ENCODE data around the gene ERLIN1. TPM values are rescaled to one million over a fixed set of nuclear protein-coding genes. Genes with fewer than 3 reads are reported as not detected.

Gene ERLIN1
- total and polyA plus RNA-seq, 7 experiments from 2014 or later = 3.9 to 19.3 (median 12.4) TPM

DNA sequence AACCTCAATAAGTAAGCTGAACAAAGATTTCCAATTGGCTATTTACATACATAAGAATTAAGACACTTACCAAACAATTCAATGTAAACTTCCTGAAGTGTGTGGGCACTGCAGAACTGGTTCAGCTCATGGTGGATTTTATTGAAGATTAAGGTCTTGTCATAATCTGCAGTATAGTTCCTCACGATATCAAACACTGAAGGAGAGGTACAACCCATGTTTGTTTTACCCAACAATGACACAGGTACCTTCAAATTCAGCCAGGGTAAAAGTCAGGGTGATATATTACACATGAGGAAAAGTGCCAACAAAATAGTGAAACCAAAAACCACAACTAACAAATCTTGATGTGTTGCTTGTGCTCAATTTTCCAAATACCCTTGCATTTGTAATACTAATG lies 10.0 kb downstream of the ERLIN1 start:
- Histone ChIP-seq H3K27ac (ENCODE audit: low read depth, low read length) (no peak overlapping the region), H3K36me3 (ENCODE audit: control insufficient read depth in 2 of 3, insufficient read depth in 3 of 3, low read length in 3 of 3) (peaks cover 3 to 55% (median 10%) of the 10 kb centered on the region in 3 experiments), H3K4me1 (ENCODE audit: control insufficient read depth in 2 of 2, insufficient read depth in 2 of 2, low read length in 2 of 2) (no peaks in the 10 kb centered on the region), H3K27me3 (ENCODE audit: control insufficient read depth in 2 of 2, insufficient read depth in 2 of 2, low read length in 2 of 2) (no peaks in the 10 kb centered on the region), H3K9me3 (ENCODE audit: control insufficient read depth in 2 of 3, low read length in 3 of 3) (no peaks in the 10 kb centered on the region), H3K4me3 (ENCODE audit: low read length) (no peak overlapping the region)
- no peaks in the 10 kb centered on the region for H3K27me3 Mint-ChIP-seq
- intact Hi-C loops (cut with micrococcal nuclease) = no loop called here
- H3K9me3 Mint-ChIP-seq = peaks cover 0 to 9% (median 2%) of the 10 kb centered on the region in 11 donors
- ChIA-PET POLR2A (interaction anchor here (0.6 kb wide), 1 partner anchor 109 kb away, joined by 3 read pairs; no protein-coding TSS in a partner anchor), CTCF (no interaction called here)
- ATAC-seq (no peak), DNase-seq (no peak)
- peaks cover 38 to 71% (median 49%) of the 10 kb centered on the region in 5 donors for H3K36me3 Mint-ChIP-seq
- H3K27ac Mint-ChIP-seq = peak overlapping the region in 1 of 9 donors; percentile 65
- no peak overlapping the region for H3K4me3 Mint-ChIP-seq
- H3K4me1 Mint-ChIP-seq = peaks cover 10 to 45% (median 21%) of the 10 kb centered on the region in 7 donors

DNA sequence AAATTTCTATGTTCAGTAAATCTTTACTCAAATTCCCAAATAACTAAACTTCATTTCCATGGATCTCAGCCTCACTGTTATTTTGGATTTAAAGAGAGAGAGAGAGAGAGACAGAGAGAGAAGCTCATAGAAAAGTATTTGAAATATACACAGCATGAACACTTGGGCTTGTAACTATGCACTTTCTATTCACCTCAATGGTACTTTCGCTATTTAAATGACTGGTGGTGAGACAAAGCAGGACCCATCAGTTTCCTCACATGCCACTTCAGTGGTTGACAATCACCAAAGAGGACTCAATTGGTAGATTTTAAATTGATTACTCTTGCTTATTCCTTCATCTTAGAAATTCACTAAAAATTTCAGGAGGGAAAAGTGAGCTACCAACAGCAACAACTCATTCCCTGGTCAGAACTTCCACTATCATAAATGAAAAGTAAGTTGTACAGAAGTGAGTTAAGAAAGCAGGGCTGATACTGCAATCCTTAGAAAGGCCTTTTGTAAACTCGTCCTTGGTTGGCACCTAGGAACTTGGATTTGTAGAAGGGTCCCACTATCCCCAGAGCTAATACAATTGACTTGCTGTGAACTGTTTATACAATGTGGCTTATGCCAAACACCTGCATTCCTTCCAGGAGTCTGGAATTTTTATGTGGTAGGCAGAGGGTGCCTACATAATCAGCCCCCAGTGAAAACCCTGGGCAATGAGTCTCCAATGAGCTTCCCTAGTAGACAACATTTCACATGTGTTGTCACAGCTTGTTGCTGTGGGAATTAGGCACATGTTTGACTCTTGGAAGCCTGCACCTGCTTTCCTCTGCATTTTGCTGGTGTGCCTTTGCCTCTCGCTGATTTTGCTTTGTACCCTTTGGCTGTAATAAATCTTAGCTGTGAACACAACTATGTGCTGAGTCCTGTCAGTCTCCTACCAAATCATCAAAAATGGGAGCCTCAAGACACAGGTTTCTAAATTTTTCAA lies 10.8 kb downstream of the ERLIN1 start:
- H3K36me3 ChIP-seq (ENCODE audit: control insufficient read depth in 2 of 3, insufficient read depth in 3 of 3, low read length in 3 of 3) = peaks cover 3 to 55% (median 10%) of the 10 kb centered on the region in 3 experiments
- peak overlapping the region in 1 of 10 donors; percentile 18 for H3K4me3 Mint-ChIP-seq
- ATAC-seq = no peak
- DNase-seq = no peak
- H3K4me3 ChIP-seq (ENCODE audit: low read length) = no peak overlapping the region
- ChIA-PET CTCF (interaction anchor here (0.9 kb wide), 1 partner anchor 29 kb away, joined by 3 read pairs; no protein-coding TSS in a partner anchor), POLR2A (interaction anchor here (0.6 kb wide), 2 partner anchors 110 to 1748 kb away, joined by 3 read pairs; no protein-coding TSS in a partner anchor)
- H3K36me3 Mint-ChIP-seq = peaks cover 38 to 69% (median 47%) of the 10 kb centered on the region in 5 donors
- no peak overlapping the region for H3K27ac ChIP-seq (ENCODE audit: low read depth, low read length)
- no peaks in the 10 kb centered on the region for H3K4me1 ChIP-seq (ENCODE audit: control insufficient read depth in 2 of 2, insufficient read depth in 2 of 2, low read length in 2 of 2)
- H3K4me1 Mint-ChIP-seq = peaks cover 8 to 42% (median 20%) of the 10 kb centered on the region in 7 donors
- H3K27me3 ChIP-seq (ENCODE audit: control insufficient read depth in 2 of 2, insufficient read depth in 2 of 2, low read length in 2 of 2) = no peaks in the 10 kb centered on the region
- intact Hi-C loops (cut with micrococcal nuclease) = no loop called here
- H3K27me3 Mint-ChIP-seq = no peaks in the 10 kb centered on the region
- peak overlapping the region in 1 of 9 donors; percentile 74 for H3K27ac Mint-ChIP-seq
- H3K9me3 Mint-ChIP-seq = peaks cover 0 to 9% (median 2%) of the 10 kb centered on the region in 11 donors
- H3K9me3 ChIP-seq (ENCODE audit: control insufficient read depth in 2 of 3, low read length in 3 of 3) = no peaks in the 10 kb centered on the region

DNA sequence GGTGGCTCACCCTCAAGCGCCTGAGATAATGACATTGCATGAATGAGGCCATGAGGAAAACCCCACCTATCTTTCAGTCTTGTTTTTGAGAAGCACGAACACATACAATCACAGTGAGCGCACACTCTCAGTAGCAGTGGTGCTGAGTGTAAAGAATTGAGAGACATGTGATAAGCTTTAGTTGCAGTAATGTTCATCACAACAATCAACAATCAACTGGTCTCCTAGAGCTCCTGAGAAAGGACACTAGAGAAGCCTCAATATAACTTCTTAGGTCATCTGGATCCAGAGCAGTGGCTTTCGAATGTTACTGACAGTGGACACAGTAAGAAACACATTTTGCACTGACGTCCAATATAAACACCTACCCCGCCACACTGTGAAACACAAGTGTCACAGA lies 12.8 kb downstream of the ERLIN1 start:
- no peak overlapping the region for H3K4me3 ChIP-seq (ENCODE audit: low read length)
- intact Hi-C loops (cut with micrococcal nuclease) = no loop called here
- H3K9me3 ChIP-seq (ENCODE audit: control insufficient read depth in 2 of 3, low read length in 3 of 3) = no peaks in the 10 kb centered on the region
- Mint-ChIP-seq H3K4me3 (no peak overlapping the region), H3K9me3 (peaks cover 0 to 9% (median 2%) of the 10 kb centered on the region in 11 donors), H3K36me3 (peaks cover 34 to 65% (median 45%) of the 10 kb centered on the region in 5 donors), H3K27me3 (no peaks in the 10 kb centered on the region), H3K27ac (no peak overlapping the region), H3K4me1 (peaks cover 11 to 42% (median 35%) of the 10 kb centered on the region in 7 donors)
- CTCF ChIA-PET = no interaction called here
- POLR2A ChIA-PET = no interaction called here
- ATAC-seq = no peak
- H3K4me1 ChIP-seq (ENCODE audit: control insufficient read depth in 2 of 2, insufficient read depth in 2 of 2, low read length in 2 of 2) = peaks cover 0 to 1% of the 10 kb centered on the region in 2 donors
- DNase-seq = no peak
- no peaks in the 10 kb centered on the region for H3K27me3 ChIP-seq (ENCODE audit: control insufficient read depth in 2 of 2, insufficient read depth in 2 of 2, low read length in 2 of 2)
- H3K27ac ChIP-seq (ENCODE audit: low read depth, low read length) = no peak overlapping the region
- peaks cover 3 to 50% (median 10%) of the 10 kb centered on the region in 3 experiments for H3K36me3 ChIP-seq (ENCODE audit: control insufficient read depth in 2 of 3, insufficient read depth in 3 of 3, low read length in 3 of 3)

DNA sequence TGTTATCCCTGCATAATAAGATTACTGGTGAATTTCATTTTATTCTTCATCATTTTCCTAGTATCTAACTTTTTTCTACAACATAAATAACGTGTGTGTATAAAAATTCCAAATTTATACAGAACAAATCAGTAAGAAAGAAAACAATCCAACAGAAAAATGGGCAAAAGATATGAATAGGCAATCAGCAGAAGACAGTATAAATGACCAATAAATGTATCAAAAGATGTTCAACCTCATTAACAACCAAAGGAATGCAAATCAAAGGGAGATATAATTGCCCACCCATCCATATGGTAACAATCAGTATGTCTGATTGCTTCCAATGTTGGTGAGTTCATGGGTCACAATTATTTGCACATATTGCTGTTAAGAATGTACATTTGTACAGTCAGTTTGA lies 13.5 kb downstream of the ERLIN1 start:
- H3K4me1 Mint-ChIP-seq = peaks cover 18 to 45% (median 41%) of the 10 kb centered on the region in 7 donors
- no peak overlapping the region for H3K4me3 ChIP-seq (ENCODE audit: low read length)
- intact Hi-C loops (cut with micrococcal nuclease) = no loop called here
- H3K27me3 ChIP-seq (ENCODE audit: control insufficient read depth in 2 of 2, insufficient read depth in 2 of 2, low read length in 2 of 2) = no peaks in the 10 kb centered on the region
- H3K27ac ChIP-seq (ENCODE audit: low read depth, low read length) = no peak overlapping the region
- H3K9me3 Mint-ChIP-seq = peaks cover 0 to 9% (median 2%) of the 10 kb centered on the region in 11 donors
- peaks cover 27 to 58% (median 44%) of the 10 kb centered on the region in 5 donors for H3K36me3 Mint-ChIP-seq
- H3K27ac Mint-ChIP-seq = no peak overlapping the region
- ChIA-PET CTCF (no interaction called here), POLR2A (no interaction called here)
- peaks cover 0 to 6% of the 10 kb centered on the region in 2 donors for H3K4me1 ChIP-seq (ENCODE audit: control insufficient read depth in 2 of 2, insufficient read depth in 2 of 2, low read length in 2 of 2)
- H3K4me3 Mint-ChIP-seq = no peak overlapping the region
- no peak for DNase-seq
- peaks cover 3 to 43% (median 10%) of the 10 kb centered on the region in 3 experiments for H3K36me3 ChIP-seq (ENCODE audit: control insufficient read depth in 2 of 3, insufficient read depth in 3 of 3, low read length in 3 of 3)
- H3K9me3 ChIP-seq (ENCODE audit: control insufficient read depth in 2 of 3, low read length in 3 of 3) = no peaks in the 10 kb centered on the region
- H3K27me3 Mint-ChIP-seq = no peaks in the 10 kb centered on the region
- no peak for ATAC-seq

DNA sequence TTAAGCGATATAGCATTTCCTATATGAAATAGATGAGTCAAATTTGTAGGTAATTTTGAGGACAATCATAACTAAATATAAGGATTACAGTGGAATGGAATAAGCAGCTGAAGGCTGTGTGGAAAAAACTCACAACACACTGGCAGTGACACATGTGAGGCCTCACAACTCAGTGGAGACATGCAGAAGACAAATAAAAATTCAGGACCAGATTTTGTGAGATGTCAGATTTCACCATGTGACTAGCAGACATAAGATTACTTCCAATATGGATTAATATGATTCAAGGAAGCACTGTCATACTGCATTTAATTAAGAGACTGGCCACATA lies 17.6 kb downstream of the ERLIN1 start:
- Histone ChIP-seq H3K4me1 (ENCODE audit: control insufficient read depth in 2 of 2, insufficient read depth in 2 of 2, low read length in 2 of 2) (peaks cover 4 to 6% of the 10 kb centered on the region in 2 donors), H3K9me3 (ENCODE audit: control insufficient read depth in 2 of 3, low read length in 3 of 3) (no peaks in the 10 kb centered on the region), H3K36me3 (ENCODE audit: control insufficient read depth in 2 of 3, insufficient read depth in 3 of 3, low read length in 3 of 3) (peaks cover 0 to 11% (median 0%) of the 10 kb centered on the region in 3 experiments), H3K27ac (ENCODE audit: low read depth, low read length) (peak overlapping the region; percentile 58), H3K4me3 (ENCODE audit: low read length) (peak overlapping the region; percentile 32), H3K27me3 (ENCODE audit: control insufficient read depth in 2 of 2, insufficient read depth in 2 of 2, low read length in 2 of 2) (no peaks in the 10 kb centered on the region)
- CTCF ChIA-PET = no interaction called here
- peak overlapping the region in 8 of 10 donors; percentile 63 to 84 (median 73) for H3K4me3 Mint-ChIP-seq
- ATAC-seq = no peak
- H3K27me3 Mint-ChIP-seq = no peaks in the 10 kb centered on the region
- peaks cover 9 to 38% (median 30%) of the 10 kb centered on the region in 5 donors for H3K36me3 Mint-ChIP-seq
- peaks cover 18 to 43% (median 34%) of the 10 kb centered on the region in 7 donors for H3K4me1 Mint-ChIP-seq
- DNase-seq = no peak
- peaks cover 0 to 9% (median 0%) of the 10 kb centered on the region in 11 donors for H3K9me3 Mint-ChIP-seq
- H3K27ac Mint-ChIP-seq = peak overlapping the region; percentile 61 to 90 (median 80)
- POLR2A ChIA-PET = no interaction called here
- intact Hi-C loops (cut with micrococcal nuclease) = loop anchor here in 1 of 2 donors (2.0 kb wide), 1 partner anchor 19 kb away; the partner anchor contains the start of gene ERLIN1

DNA sequence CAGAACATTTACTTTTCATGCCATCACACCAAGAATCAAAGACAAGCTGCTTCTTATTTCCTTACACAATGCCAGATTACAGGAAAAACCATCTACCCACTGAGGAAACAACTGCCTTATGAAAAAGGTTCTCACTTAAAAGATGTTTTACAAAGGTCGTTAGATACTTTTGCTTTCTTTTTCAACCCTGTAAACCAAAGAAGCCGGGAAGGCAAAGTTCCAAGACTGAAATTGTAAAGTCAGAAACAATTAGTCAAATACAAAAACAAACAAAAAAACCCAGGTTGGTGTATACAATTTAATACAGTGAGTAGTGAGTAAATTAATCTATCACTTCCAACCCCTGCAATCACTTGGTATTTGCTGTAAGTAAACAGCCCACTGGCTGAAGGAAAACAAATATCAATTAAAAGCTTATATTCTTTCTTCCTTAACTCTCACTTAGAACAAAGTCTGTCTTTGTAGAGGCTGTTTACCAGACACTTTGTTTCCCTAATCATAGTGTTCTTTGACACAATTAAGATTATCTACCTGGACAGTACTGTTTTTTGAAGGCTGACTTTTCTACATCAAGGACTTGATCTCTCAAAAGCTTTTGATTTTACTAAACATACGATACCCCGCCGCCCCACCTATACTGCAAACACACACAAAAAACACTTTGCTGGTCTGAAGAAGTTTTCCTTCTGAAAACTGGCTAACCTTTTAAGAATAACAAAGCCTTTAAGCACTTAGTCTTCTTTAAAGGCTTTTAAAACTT lies 18.1 kb downstream of the ERLIN1 start:
- peak overlapping the region in 9 of 10 donors; percentile 63 to 84 (median 70) for H3K4me3 Mint-ChIP-seq
- H3K36me3 ChIP-seq (ENCODE audit: control insufficient read depth in 2 of 3, insufficient read depth in 3 of 3, low read length in 3 of 3) = peaks cover 0 to 5% (median 0%) of the 10 kb centered on the region in 3 experiments
- DNase-seq (no peak), ATAC-seq (no peak)
- ChIA-PET POLR2A (no interaction called here), CTCF (interaction anchor here (0.6 kb wide), 1 partner anchor 1980 kb away, joined by 3 read pairs; no protein-coding TSS in a partner anchor)
- H3K9me3 Mint-ChIP-seq = peaks cover 0 to 6% (median 0%) of the 10 kb centered on the region in 11 donors
- H3K4me1 ChIP-seq (ENCODE audit: control insufficient read depth in 2 of 2, insufficient read depth in 2 of 2, low read length in 2 of 2) = peaks cover 4 to 6% of the 10 kb centered on the region in 2 donors
- peak overlapping the region; percentile 32 for H3K4me3 ChIP-seq (ENCODE audit: low read length)
- peak overlapping the region; percentile 58 for H3K27ac ChIP-seq (ENCODE audit: low read depth, low read length)
- H3K27me3 Mint-ChIP-seq = no peaks in the 10 kb centered on the region
- intact Hi-C loops (cut with micrococcal nuclease) = loop anchor here in 1 of 2 donors (2.0 kb wide), 1 partner anchor 19 kb away; the partner anchor contains the start of gene ERLIN1
- peaks cover 18 to 46% (median 34%) of the 10 kb centered on the region in 7 donors for H3K4me1 Mint-ChIP-seq
- no peaks in the 10 kb centered on the region for H3K27me3 ChIP-seq (ENCODE audit: control insufficient read depth in 2 of 2, insufficient read depth in 2 of 2, low read length in 2 of 2)
- H3K36me3 Mint-ChIP-seq = peaks cover 6 to 36% (median 26%) of the 10 kb centered on the region in 5 donors
- no peaks in the 10 kb centered on the region for H3K9me3 ChIP-seq (ENCODE audit: control insufficient read depth in 2 of 3, low read length in 3 of 3)
- peak overlapping the region; percentile 61 to 90 (median 80) for H3K27ac Mint-ChIP-seq
